ENCODE data around the gene DIP2A.

The DIP2A gene

DNA sequence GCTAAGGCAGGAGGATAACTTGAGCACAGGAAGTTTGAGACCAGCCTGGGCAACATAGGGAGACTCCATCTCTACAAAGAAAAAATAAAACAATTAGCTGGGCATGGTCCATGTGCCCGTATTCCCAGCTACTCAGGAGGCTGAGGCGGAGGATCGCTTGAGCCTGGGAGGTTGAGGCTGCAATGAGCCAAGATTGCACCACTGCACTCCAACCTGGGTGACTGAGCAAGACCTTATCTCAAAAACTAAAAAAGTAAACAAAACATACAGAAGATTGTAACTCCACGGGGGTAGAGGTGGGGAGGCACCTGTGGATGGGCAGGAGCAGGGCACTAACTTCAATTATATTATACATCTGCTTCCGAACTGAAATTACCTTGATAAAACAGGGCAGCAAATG is 141.6 kb downstream of the DIP2A start:
- DNase-seq = no peak

DNA sequence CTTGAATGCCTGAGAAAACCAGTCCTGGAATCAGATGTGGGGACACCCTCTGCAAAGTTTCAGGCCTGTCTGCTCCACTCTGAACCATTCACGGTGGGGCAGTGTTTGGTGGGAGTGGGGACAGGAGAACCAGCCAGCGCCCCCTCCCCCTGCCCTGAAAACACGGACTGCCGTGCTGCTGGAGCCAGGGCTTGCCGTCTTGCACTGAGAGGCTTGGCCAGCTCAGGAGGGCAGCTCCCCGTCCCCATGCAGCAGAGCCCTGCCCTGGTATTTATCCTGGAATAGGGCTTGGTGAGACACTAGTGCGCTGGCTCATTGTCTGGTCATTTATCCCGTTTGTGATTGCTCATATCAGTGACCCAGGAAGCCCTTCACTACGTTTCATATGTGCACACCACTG is 142.3 kb downstream of the DIP2A start:
- no peak for DNase-seq

GRCh38 chr21:46603228-46603627 is 144.5 kb downstream of the DIP2A start:
- DNase-seq = no peak

- no peak for DNase-seq
These were observed 145.8 kb downstream of the DIP2A start for GRCh38 chr21:46604329-46604974.

DNA sequence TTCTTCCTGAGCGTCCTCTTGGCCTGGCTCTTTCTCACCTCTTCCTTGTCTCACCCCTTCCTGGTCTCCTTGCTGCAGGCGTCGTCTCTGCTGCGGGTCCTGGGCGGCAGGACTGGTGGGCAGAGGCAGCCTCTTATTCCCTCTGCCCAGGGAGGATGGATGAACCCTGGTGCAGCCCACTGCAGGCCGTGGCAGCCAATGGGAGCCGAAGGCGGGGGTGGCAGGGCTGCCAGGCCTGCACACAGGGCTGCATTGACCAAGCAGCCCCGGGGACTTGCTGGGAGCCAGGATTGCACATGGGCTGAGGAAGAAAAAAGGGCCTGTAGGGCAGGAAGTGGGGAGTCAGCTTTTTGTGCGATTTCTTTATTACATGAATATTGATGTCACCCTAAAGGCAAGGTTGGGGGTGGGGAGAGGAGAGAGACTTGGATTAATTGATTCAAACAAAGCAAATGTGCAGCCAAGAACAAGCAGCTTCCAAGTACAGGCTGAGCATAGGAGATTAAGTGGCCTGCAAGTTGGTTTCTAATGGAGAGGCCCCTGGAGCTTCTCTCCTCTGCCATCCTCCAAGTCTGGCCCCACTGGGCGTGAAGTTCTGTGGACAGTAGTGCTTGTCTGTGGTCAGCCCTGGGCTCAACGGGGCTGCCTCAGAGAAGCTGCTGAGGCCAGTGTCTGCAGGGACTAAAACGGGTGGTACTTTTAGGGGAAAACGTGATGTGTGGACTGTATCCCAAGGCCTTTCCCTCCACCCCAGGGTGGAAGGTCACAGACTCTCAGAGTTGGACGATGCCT is 146.5 kb downstream of the DIP2A start, which contains the start of gene S100B:
Gene S100B (minus strand): TSS at position 108 of the 792 bp plus-strand sequence. CDS start 2,667 bp downstream, outside the sequence.
- DNase-seq = no peak

- no peak for DNase-seq
These were observed 147.2 kb downstream of the DIP2A start for GRCh38 chr21:46605767-46606426.

DNA sequence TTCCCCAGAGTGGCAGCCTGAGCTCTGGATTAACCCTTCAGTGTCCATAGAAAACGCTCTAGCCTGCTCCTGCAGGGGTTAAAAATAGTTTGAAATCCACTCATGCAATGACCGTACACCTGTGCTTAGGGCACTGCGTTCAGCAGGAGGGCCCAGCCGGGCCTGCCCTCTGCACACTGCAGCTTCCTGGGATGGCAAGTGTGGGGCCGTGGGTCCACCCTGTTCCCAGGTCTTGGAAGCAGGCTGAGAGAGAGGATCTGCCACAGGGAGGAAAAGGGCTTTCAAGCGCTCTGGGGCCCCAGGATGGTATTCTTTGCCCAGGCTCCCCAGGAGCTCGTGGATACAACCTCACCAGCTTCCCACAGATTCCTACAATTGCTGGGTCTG is 147.7 kb downstream of the DIP2A start:
- DNase-seq = no peak

- no peak for DNase-seq
These were observed 148.9 kb downstream of the DIP2A start for GRCh38 chr21:46607636-46608035.

DNA sequence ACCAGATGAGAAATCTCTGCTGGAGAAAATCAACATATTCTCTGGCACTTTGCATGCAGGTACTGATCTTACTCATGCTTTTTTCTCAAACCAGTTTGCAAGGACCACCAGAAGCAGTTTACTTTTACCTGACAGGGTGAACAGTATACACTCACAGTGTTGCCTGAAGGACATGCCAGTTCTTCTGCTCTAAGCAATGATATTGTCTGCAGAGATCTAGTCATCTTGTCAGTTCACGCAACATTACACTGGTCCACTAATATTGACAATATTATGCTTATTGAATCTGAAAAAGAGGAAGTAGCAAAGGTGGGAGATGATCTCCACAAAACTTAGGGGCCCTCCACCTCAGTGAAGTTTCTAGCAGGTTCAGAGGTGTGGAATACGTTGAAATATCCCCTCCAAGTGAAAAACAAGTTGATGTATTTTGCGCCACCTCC is 150.0 kb downstream of the DIP2A start:
- DNase-seq = no peak

DNA sequence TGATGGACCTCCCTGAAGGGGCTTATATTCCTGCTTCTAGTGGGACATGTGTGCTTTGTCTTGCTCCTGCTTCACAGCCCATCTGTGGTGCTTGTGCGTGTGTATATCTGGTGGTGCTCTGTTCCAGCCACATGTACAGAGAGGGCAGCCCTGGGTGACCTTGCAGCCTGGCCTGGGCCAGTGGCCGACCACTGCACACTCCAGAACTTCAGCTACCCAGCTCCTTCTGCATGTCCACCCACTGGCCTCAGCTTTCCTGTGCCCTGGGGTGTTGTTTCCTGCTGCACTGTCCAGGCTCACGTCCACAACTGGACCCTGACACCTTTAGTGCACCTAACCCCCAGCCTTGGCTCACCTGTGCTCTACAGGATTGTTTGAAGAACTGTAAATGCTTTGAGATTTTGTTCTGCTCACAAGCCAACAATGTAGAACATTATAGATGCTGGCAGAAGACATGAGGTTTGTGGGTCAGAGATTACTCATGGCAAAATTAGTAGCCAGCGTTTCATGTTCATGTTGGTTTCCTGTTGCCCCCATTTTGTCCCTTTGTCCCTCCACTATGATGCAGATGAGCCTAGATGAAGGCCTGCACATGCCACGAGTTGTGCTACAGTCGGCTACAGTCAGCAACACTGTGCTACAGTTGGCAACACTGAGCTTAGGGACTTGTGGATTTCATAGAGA is 151.5 kb downstream of the DIP2A start:
- no peak for DNase-seq

DNA sequence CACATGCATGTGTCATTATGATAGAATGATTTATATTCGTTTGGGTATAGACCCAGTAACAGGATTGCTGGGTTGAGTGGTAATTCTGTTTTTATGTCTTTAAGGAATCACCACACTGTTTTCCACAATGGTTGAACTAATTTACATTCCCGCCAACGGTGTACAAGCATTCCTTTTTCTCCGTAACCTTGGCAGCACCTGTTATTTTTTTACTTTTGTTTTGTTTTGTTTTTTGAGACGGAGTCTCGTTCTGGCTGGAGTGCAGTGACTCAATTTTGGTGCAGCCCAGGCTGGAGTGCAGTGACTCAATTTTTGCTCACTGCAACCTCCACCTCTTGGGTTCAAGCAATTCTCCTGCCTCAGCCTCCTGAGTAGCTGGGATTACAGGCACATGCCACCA is 154.7 kb downstream of the DIP2A start:
- no peak for DNase-seq

DNA sequence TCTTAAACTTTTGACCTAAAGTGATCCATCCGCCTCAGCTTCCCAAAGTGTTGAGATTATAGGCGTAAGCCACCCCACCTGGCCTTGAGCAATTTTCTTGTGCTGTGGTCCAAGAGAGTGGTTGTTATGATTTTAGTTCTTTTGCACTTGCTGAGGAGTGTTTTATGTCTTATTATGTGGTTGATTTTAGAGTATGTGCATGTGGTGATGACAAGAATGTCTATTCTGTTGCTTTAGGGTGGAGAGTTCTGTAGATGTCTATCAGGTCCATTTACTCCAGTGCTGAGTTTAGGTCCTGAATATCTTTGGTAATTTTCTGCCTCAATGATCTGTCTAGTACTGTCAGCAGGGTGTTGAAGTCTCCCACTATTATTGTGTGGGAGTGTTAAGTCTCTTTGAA is 157.4 kb downstream of the DIP2A start:
- no peak for DNase-seq

DNA sequence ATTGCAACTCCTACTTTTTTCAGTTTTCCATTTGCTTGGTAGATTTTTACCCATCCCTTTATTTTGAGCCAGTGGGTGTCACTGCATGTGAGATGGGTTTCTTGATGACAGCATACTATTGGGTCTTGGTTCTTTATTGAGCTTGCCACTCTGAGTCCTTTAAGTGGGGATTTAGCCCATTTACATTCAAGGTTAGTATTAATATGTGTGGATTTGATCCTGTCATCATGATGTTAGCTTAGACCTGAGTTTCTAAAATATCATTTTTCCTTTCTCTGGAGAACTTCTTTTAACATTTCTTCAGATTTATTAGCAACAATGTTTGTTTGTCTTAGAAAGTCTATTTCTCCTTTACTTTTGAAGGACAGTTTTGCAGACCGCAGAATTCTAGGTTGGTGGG is 158.0 kb downstream of the DIP2A start:
- DNase-seq = no peak

DNA sequence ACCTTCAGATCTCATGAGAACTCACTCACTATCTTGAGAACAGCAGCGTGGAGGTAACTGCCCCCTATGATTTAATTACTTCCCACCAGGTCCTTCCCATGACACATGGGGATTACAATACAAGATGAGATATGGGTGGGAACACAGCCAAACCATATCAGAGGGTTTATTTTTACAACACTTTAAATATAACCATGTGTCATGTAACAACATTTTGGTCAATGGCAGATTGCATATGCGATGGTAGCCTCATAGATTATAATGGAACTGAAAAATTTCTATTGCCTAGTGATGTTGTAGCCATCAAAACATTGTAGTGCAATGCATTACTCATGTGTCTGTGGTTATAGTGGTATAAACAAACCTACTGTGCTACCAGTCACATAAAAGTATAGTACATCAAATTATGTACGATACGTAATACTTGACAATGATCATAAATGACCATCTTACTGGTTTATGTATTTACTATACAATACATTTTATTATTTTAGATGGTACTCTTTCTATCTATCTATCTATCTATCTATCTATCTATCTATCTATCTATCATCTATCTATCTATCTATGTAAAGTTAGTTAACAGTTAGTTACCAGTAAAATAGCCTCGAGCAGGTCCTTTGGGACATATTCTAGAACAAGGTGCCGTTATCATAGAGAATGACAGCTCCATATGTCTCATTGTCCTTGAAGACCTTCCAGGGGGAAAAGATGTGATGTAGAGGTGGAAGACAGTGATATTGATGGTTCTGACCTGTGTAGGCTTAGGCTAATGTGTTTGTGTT is 158.8 kb downstream of the DIP2A start:
- no peak for DNase-seq

GRCh38 chr21:46618738-46619379 is 160.2 kb downstream of the DIP2A start:
- no peak for DNase-seq
